Stimulated activated memory B cell treated with anti-CD40 and anti-IgM and Interleukin-4, amounts not matched to agents 10 μg/mL and 1 μg/mL and 100 μg/mL, for 72 hours (primary cell): Measurements from ENCODE around the gene CDC42EP1.
"Not testable (repeated sequence)": the region's sequence is repeated elsewhere in the genome, so short reads cannot be mapped to it uniquely, and the experiment has no call there.

Source experiments
- ATAC-seq: fragments of 150-1000 bp; cut with Tn5 transposase; 2 replicates; pipeline ENCODE4 v1.10.0; 2021
- H3K27ac Mint-ChIP-seq: one replicate; pipeline ENCODE4 v1.8.0; 2022; ENCODE audit warnings: mild to moderate bottlenecking, mixed read lengths
- H3K27me3 Mint-ChIP-seq: one replicate; pipeline ENCODE4 v1.8.0; 2022; ENCODE audit warnings: mixed read lengths
- H3K36me3 Mint-ChIP-seq: one replicate; pipeline ENCODE4 v1.8.0; 2022; ENCODE audit warnings: mixed read lengths
- H3K4me1 Mint-ChIP-seq: one replicate; pipeline ENCODE4 v1.8.0; 2022; ENCODE audit warnings: mixed read lengths
- H3K4me3 Mint-ChIP-seq: one replicate; pipeline ENCODE4 v1.8.0; 2022; ENCODE audit warnings: mild to moderate bottlenecking, moderate library complexity, mixed read lengths
- H3K9me3 Mint-ChIP-seq: one replicate; pipeline ENCODE4 v1.8.0; 2022; ENCODE audit warnings: mixed read lengths

Gene CDC42EP1

GRCh38 chr22:37604875-37605274 is 44.6 kb downstream of the CDC42EP1 start:
- H3K4me1 Mint-ChIP-seq, result peaks cover 26% of the 10 kb centered on the region
- no peaks in the 10 kb centered on the region for H3K9me3 Mint-ChIP-seq
- ATAC-seq, result no peak
- H3K4me3 Mint-ChIP-seq, result no peak overlapping the region
- H3K36me3 Mint-ChIP-seq, result peaks cover 6% of the 10 kb centered on the region
- H3K27ac Mint-ChIP-seq, result no peak overlapping the region
- H3K27me3 Mint-ChIP-seq, result peaks cover 18% of the 10 kb centered on the region

- ATAC-seq, result peak; percentile 55
- H3K36me3 Mint-ChIP-seq, result peaks cover 6% of the 10 kb centered on the region
- H3K4me1 Mint-ChIP-seq, result peaks cover 32% of the 10 kb centered on the region
These were observed 47.0 kb downstream of the CDC42EP1 start for GRCh38 chr22:37607010-37607934.

GRCh38 chr22:37607935-37608476 is 47.7 kb downstream of the CDC42EP1 start:
- no peak for ATAC-seq
- Mint-ChIP-seq H3K27ac (peak overlapping the region; percentile 99), H3K4me1 (peaks cover 37% of the 10 kb centered on the region), H3K36me3 (peaks cover 10% of the 10 kb centered on the region), H3K4me3 (peak overlapping the region; percentile 95), H3K9me3 (no peaks in the 10 kb centered on the region), H3K27me3 (peaks cover 8% of the 10 kb centered on the region)

More at GRCh38 chr22:37607010-37607934, 47.0 kb downstream of the CDC42EP1 start:
- peaks cover 8% of the 10 kb centered on the region for H3K27me3 Mint-ChIP-seq
- H3K4me3 Mint-ChIP-seq, result peak overlapping the region; percentile 95
- H3K9me3 Mint-ChIP-seq, result no peaks in the 10 kb centered on the region
- H3K27ac Mint-ChIP-seq, result peak overlapping the region; percentile 99

GRCh38 chr22:37608477-37609239 is 48.4 kb downstream of the CDC42EP1 start, which contains the start of gene GGA1:
Gene GGA1, plus strand, starts transcription at chr22:37608834. Its CDS starts 27 bp downstream, at chr22:37608861.
- peaks cover 8% of the 10 kb centered on the region for H3K27me3 Mint-ChIP-seq
- peaks cover 43% of the 10 kb centered on the region for H3K4me1 Mint-ChIP-seq
- peak within 1 kb of the TSS; percentile 99 for H3K27ac Mint-ChIP-seq
- H3K36me3 Mint-ChIP-seq, result peaks cover 17% of the 10 kb centered on the region
- ATAC-seq, result peak; percentile 94
- no peaks in the 10 kb centered on the region for H3K9me3 Mint-ChIP-seq
- peak within 1 kb of the TSS; percentile 95 for H3K4me3 Mint-ChIP-seq

- Mint-ChIP-seq H3K4me1 (peaks cover 45% of the 10 kb centered on the region), H3K9me3 (no peaks in the 10 kb centered on the region), H3K36me3 (peaks cover 19% of the 10 kb centered on the region), H3K4me3 (peak overlapping the region; percentile 95), H3K27me3 (peaks cover 8% of the 10 kb centered on the region), H3K27ac (peak overlapping the region; percentile 99)
- ATAC-seq, result no peak
These were observed 49.2 kb downstream of the CDC42EP1 start for GRCh38 chr22:37609240-37610152.

GRCh38 chr22:37610153-37610475 is 49.8 kb downstream of the CDC42EP1 start:
- H3K27me3 Mint-ChIP-seq, H3K9me3 Mint-ChIP-seq, ATAC-seq: not testable (repeated sequence)
- Mint-ChIP-seq H3K4me1 (peaks cover 45% of the 10 kb centered on the region), H3K4me3 (peak overlapping the region; percentile 95), H3K27ac (peak overlapping the region; percentile 99), H3K36me3 (peaks cover 25% of the 10 kb centered on the region)

- Mint-ChIP-seq H3K4me3 (peak overlapping the region; percentile 95), H3K27ac (peak overlapping the region; percentile 99), H3K9me3 (no peaks in the 10 kb centered on the region), H3K4me1 (peaks cover 45% of the 10 kb centered on the region), H3K27me3 (peaks cover 4% of the 10 kb centered on the region), H3K36me3 (peaks cover 26% of the 10 kb centered on the region)
- ATAC-seq, result no peak
These were observed 50.3 kb downstream of the CDC42EP1 start for GRCh38 chr22:37610480-37611129.

- no peak overlapping the region for H3K4me3 Mint-ChIP-seq
- H3K27ac Mint-ChIP-seq, result peak overlapping the region; percentile 99
These were observed 50.9 kb downstream of the CDC42EP1 start for GRCh38 chr22:37611207-37611606.

GRCh38 chr22:37616201-37617083 is 56.2 kb downstream of the CDC42EP1 start:
- Mint-ChIP-seq H3K4me1 (peaks cover 50% of the 10 kb centered on the region), H3K36me3 (peaks cover 60% of the 10 kb centered on the region), H3K27me3 (no peaks in the 10 kb centered on the region), H3K27ac (peak overlapping the region; percentile 89), H3K4me3 (no peak overlapping the region), H3K9me3 (no peaks in the 10 kb centered on the region)
- ATAC-seq, result peak; percentile 34

More at GRCh38 chr22:37611207-37611606, 50.9 kb downstream of the CDC42EP1 start:
- ATAC-seq, result no peak
- Mint-ChIP-seq H3K9me3 (no peaks in the 10 kb centered on the region), H3K27me3 (no peaks in the 10 kb centered on the region), H3K4me1 (peaks cover 47% of the 10 kb centered on the region), H3K36me3 (peaks cover 29% of the 10 kb centered on the region)

- H3K9me3 Mint-ChIP-seq, result no peaks in the 10 kb centered on the region
- H3K27ac Mint-ChIP-seq, result peak overlapping the region; percentile 89
- peaks cover 48% of the 10 kb centered on the region for H3K4me1 Mint-ChIP-seq
- no peak overlapping the region for H3K4me3 Mint-ChIP-seq
- no peak for ATAC-seq
- H3K27me3 Mint-ChIP-seq, result no peaks in the 10 kb centered on the region
- H3K36me3 Mint-ChIP-seq, result peaks cover 60% of the 10 kb centered on the region
These were observed 57.2 kb downstream of the CDC42EP1 start for GRCh38 chr22:37617431-37617830.

- H3K27ac Mint-ChIP-seq, result peak overlapping the region; percentile 89
These were observed 57.9 kb downstream of the CDC42EP1 start for GRCh38 chr22:37618072-37618656.

GRCh38 chr22:37618674-37619073 is 58.4 kb downstream of the CDC42EP1 start:
- Mint-ChIP-seq H3K4me1 (peaks cover 49% of the 10 kb centered on the region), H3K4me3 (no peak overlapping the region), H3K9me3 (no peaks in the 10 kb centered on the region), H3K27ac (peak overlapping the region; percentile 89), H3K36me3 (peaks cover 52% of the 10 kb centered on the region), H3K27me3 (no peaks in the 10 kb centered on the region)
- ATAC-seq, result no peak

More at GRCh38 chr22:37618072-37618656, 57.9 kb downstream of the CDC42EP1 start:
- Mint-ChIP-seq H3K36me3 (peaks cover 54% of the 10 kb centered on the region), H3K27me3 (no peaks in the 10 kb centered on the region), H3K9me3 (no peaks in the 10 kb centered on the region), H3K4me1 (peaks cover 50% of the 10 kb centered on the region), H3K4me3 (no peak overlapping the region)
- peak; percentile 85 for ATAC-seq
